Measurements from ENCODE around the gene KCNQ5. TPM values are rescaled to one million over a fixed set of nuclear protein-coding genes. Genes with fewer than 3 reads are reported as not detected.

The KCNQ5 gene
- total RNA-seq, 1 experiment from 2014 or later, result 0.07 TPM

- Histone ChIP-seq H3K18ac (ENCODE audit: insufficient read length, low read depth, low read length) (no peak overlapping the region), H4K20me1 (ENCODE audit: control insufficient read depth, insufficient read depth, insufficient read length) (no peaks in the 10 kb centered on the region), H2AFZ (ENCODE audit: low read length) (no peak overlapping the region), H3K56ac (ENCODE audit: insufficient read length, low read depth, low read length) (no peak overlapping the region), H3K79me2 (ENCODE audit: insufficient read depth, low read length) (no peaks in the 10 kb centered on the region), H3K4me1 (ENCODE audit: insufficient read depth, low read length) (no peaks in the 10 kb centered on the region), H3K79me1 (ENCODE audit: insufficient read depth, low read depth, low read length, poor library complexity, severe bottlenecking) (no peaks in the 10 kb centered on the region), H3T11ph (ENCODE audit: low read length) (no peak overlapping the region), H2BK12ac (ENCODE audit: insufficient read length, low read depth, low read length) (no peak overlapping the region), H3K23ac (ENCODE audit: insufficient read length, low read depth, low read length) (no peak overlapping the region), H3K23me2 (ENCODE audit: insufficient read length, low read depth, low read length, poor library complexity, severe bottlenecking) (no peaks in the 10 kb centered on the region), H3K27ac (ENCODE audit: insufficient read length, low read depth, low read length) (no peak overlapping the region), H2BK20ac (ENCODE audit: low read depth, low read length, poor library complexity, severe bottlenecking) (no peak overlapping the region), H4K5ac (ENCODE audit: insufficient read length, low read depth, low read length) (no peak overlapping the region), H4K8ac (replicated peaks; ENCODE audit: insufficient read length, low read depth, low read length) (no peak overlapping the region), H3K4ac (ENCODE audit: low read depth, low read length) (no peak overlapping the region), H2BK5ac (ENCODE audit: insufficient read length, low read length) (no peak overlapping the region), H3K9ac (ENCODE audit: extremely low read depth, insufficient read length, low read length) (no peak overlapping the region), H2AK5ac (ENCODE audit: insufficient read length, low read length) (no peak overlapping the region), H4K91ac (ENCODE audit: insufficient read length, low read depth, low read length) (no peak overlapping the region), H3K27me3 (ENCODE audit: insufficient read depth, low read length) (no peaks in the 10 kb centered on the region), H3K14ac (ENCODE audit: insufficient read depth, low read length) (no peak overlapping the region), H2BK15ac (ENCODE audit: low read depth, low read length) (no peak overlapping the region), H2BK120ac (ENCODE audit: low read depth, low read length, poor library complexity, severe bottlenecking) (no peak overlapping the region), H3K4me2 (ENCODE audit: insufficient read depth, insufficient read length, low read length) (no peak overlapping the region), H3K9me3 (ENCODE audit: control insufficient read depth, low read depth, low read length) (no peaks in the 10 kb centered on the region)
- H3K4me1 Mint-ChIP-seq, result no peaks in the 10 kb centered on the region
- no peak for TF ChIP-seq CTCF (conservative IDR thresholded peaks at IDR 0.05)
- no peaks in the 10 kb centered on the region for H3K36me3 Mint-ChIP-seq (ENCODE audit: insufficient read depth in 1 of 3, low read depth in 3 of 3)
- DNase-seq, result no peak
- no peak overlapping the region for H3K4me3 Mint-ChIP-seq
- no peaks in the 10 kb centered on the region; a peak in 1 of 5 replicates for H3K9me3 Mint-ChIP-seq
- no peak overlapping the region; a peak in 1 of 7 replicates for H3K27ac Mint-ChIP-seq
- H3K27me3 Mint-ChIP-seq (ENCODE audit: low read depth), result no peaks in the 10 kb centered on the region
- WGBS (ENCODE audit: extremely low coverage, insufficient read length, low lambda C conversion rate), result no CpG with 5 or more reads among the region's 2 CpGs
Observed at GRCh38 chr6:73216859-73217258, 595.0 kb downstream of the KCNQ5 start.

Measured in H9 (cell line).